A549 (cell line): ENCODE measurements around the gene NKAPD1.

ENCODE experiments used
- CBX8 ChIP-seq: fragments of 200-600 bp; sonication (generic); IDR thresholded peaks from 2 replicates; pipeline ENCODE4 v1.6.1; 2016
- CEBPB ChIP-seq, 2 experiments: fragments of >200 bp in 1 of 2; sonication (Bioruptor Twin) in 1 of 2; formaldehyde crosslinking in 1 of 2; IDR thresholded peaks; 2 replicates each; pipeline ENCODE4 v1.6.1; 2012 to 2016
- EP300 ChIP-seq, 2 experiments: fragments of >200 bp; sonication (Bioruptor Twin); formaldehyde crosslinking; IDR thresholded peaks; 2 replicates in 1 of 2; 3 replicates in 1 of 2; pipeline ENCODE4 v1.6.1; 2016 to 2017
- MAZ ChIP-seq: fragments of 150-350 bp; IDR thresholded peaks from 2 replicates; pipeline ENCODE4 v1.6.1; 2014; ENCODE audit warnings: antibody characterized with exemption, low read depth, low read length, borderline replicate concordance
- POLR2AphosphoS2 ChIP-seq: conservative IDR thresholded peaks from 2 replicates; pipeline ENCODE4 v1.6.1; 2012; ENCODE audit warnings: low read length, improper control_type of control experiment, inconsistent platforms
- TF ChIP-seq, protein P1 (sequence below): fragments of >200 bp; sonication (Bioruptor Twin); formaldehyde crosslinking; IDR thresholded peaks from 3 replicates; pipeline ENCODE4 v1.5.1; 2016

DNA sequence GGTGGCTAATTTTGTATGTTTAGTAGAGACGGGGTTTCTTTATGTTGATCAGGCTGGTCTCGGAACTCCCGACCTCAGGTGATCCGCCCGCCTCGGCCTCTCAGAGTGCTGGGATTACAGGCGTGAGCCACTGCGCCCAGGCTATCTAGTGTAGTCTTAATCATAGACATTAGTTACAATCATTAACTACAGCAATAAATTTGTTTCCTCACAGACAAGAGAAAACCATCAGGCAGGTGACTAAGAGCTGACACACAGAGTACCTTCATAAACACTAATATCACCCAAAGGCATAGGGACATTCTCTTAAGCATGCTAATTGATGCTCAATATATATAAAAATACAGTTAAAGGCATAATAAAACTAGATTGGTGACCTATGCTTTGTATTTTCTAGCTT, 32.0 kb downstream of the NKAPD1 start:
- TF ChIP-seq, protein P1, sequence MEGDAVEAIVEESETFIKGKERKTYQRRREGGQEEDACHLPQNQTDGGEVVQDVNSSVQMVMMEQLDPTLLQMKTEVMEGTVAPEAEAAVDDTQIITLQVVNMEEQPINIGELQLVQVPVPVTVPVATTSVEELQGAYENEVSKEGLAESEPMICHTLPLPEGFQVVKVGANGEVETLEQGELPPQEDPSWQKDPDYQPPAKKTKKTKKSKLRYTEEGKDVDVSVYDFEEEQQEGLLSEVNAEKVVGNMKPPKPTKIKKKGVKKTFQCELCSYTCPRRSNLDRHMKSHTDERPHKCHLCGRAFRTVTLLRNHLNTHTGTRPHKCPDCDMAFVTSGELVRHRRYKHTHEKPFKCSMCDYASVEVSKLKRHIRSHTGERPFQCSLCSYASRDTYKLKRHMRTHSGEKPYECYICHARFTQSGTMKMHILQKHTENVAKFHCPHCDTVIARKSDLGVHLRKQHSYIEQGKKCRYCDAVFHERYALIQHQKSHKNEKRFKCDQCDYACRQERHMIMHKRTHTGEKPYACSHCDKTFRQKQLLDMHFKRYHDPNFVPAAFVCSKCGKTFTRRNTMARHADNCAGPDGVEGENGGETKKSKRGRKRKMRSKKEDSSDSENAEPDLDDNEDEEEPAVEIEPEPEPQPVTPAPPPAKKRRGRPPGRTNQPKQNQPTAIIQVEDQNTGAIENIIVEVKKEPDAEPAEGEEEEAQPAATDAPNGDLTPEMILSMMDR: no peak
- TF ChIP-seq CBX8 (no peak), CEBPB (IDR thresholded peaks at IDR 0.05) (no peak), EP300 (IDR thresholded peaks at IDR 0.05) (no peak), POLR2AphosphoS2 (no peak), MAZ (no peak)
